HG03558 (cell line): ENCODE measurements around the gene TMEM74B.
"Not testable (repeated sequence)": the region's sequence is repeated elsewhere in the genome, so short reads cannot be mapped to it uniquely, and the experiment has no call there.

Source experiments
- ATAC-seq: cut with Tn5 transposase; IDR thresholded peaks from one replicate; pipeline ENCODE4 v1.9.1; 2021; ENCODE audit warnings: moderate number of reproducible peaks; ENCODE audit not compliant: unreplicated experiment; ENCODE audit errors: extremely low read depth

The TMEM74B gene

GRCh38 chr20:1184638-1185315 is at the start of gene TMEM74B:
TSS of gene TMEM74B (minus strand) at chr20:1184981. CDS start at chr20:1183801, 1,180 bp downstream.
- ATAC-seq: no peak

GRCh38 chr20:1232286-1233111 is 47.7 kb upstream of the TMEM74B start:
- no peak for ATAC-seq

GRCh38 chr20:1229541-1229940 is 44.8 kb upstream of the TMEM74B start:
- no peak for ATAC-seq

- no peak for ATAC-seq
These were observed 41.2 kb upstream of the TMEM74B start, which contains the start of gene RAD21L1 for GRCh38 chr20:1225783-1226654. TSS of gene RAD21L1 (plus strand) at chr20:1226044. CDS start at chr20:1228454, 2,410 bp downstream.

- ATAC-seq: no peak
These were observed 40.5 kb upstream of the TMEM74B start for GRCh38 chr20:1225263-1225782.

GRCh38 chr20:1224205-1224890 is 39.6 kb upstream of the TMEM74B start:
- no peak for ATAC-seq

- not testable (repeated sequence) for ATAC-seq
These were observed 38.0 kb upstream of the TMEM74B start for GRCh38 chr20:1222750-1223149.

- ATAC-seq: not testable (repeated sequence)
These were observed 32.0 kb upstream of the TMEM74B start for GRCh38 chr20:1216527-1217427.

GRCh38 chr20:1215386-1216170 is 30.8 kb upstream of the TMEM74B start:
- ATAC-seq: no peak

GRCh38 chr20:1214838-1215261 is 30.1 kb upstream of the TMEM74B start:
- no peak for ATAC-seq

GRCh38 chr20:1212607-1213396 is 28.0 kb upstream of the TMEM74B start:
- no peak for ATAC-seq

- no peak for ATAC-seq
These were observed 27.2 kb upstream of the TMEM74B start for GRCh38 chr20:1212023-1212422.

- no peak for ATAC-seq
These were observed 25.7 kb upstream of the TMEM74B start for GRCh38 chr20:1210501-1210900.

- no peak for ATAC-seq
These were observed 24.9 kb upstream of the TMEM74B start for GRCh38 chr20:1209447-1210387.

GRCh38 chr20:1207293-1207878 is 22.6 kb upstream of the TMEM74B start:
- no peak for ATAC-seq
